HEK293 (cell line): ENCODE measurements around the gene SERGEF.
"Not testable (repeated sequence)": the region's sequence is repeated elsewhere in the genome, so short reads cannot be mapped to it uniquely, and the experiment has no call there.

Source experiments
- CTCF ChIP-seq: fragments of 450-650 bp; formaldehyde crosslinking; IDR thresholded peaks from 2 replicates; pipeline ENCODE4 v1.5.1; 2016; ENCODE audit warnings: missing biosample characterization, missing genetic modification characterization
- PRDM2 ChIP-seq: fragments of 450-650 bp; formaldehyde crosslinking; IDR thresholded peaks from 2 replicates; pipeline ENCODE4 v1.5.1; 2016; ENCODE audit warnings: missing biosample characterization, missing genetic modification characterization, borderline replicate concordance
- ZNF302 ChIP-seq: fragments of 450-650 bp; formaldehyde crosslinking; IDR thresholded peaks from 2 replicates; pipeline ENCODE4 v1.5.1; 2016; ENCODE audit warnings: missing biosample characterization, missing genetic modification characterization, low read depth
- ZNF354C ChIP-seq: fragments of 450-650 bp; formaldehyde crosslinking; IDR thresholded peaks from 2 replicates; pipeline ENCODE4 v1.5.1; 2016; ENCODE audit warnings: missing biosample characterization, missing genetic modification characterization, low read depth, borderline replicate concordance
- ZNF394 ChIP-seq: fragments of 450-650 bp; formaldehyde crosslinking; IDR thresholded peaks from 2 replicates; pipeline ENCODE4 v1.5.1; 2016; ENCODE audit warnings: missing biosample characterization, missing genetic modification characterization, mild to moderate bottlenecking, moderate library complexity, borderline replicate concordance
- ZNF423 ChIP-seq: fragments of 450-650 bp; formaldehyde crosslinking; IDR thresholded peaks from 2 replicates; pipeline ENCODE4 v1.5.1; 2016; ENCODE audit warnings: missing biosample characterization, missing genetic modification characterization
- ZSCAN23 ChIP-seq: fragments of 450-650 bp; formaldehyde crosslinking; IDR thresholded peaks from 2 replicates; pipeline ENCODE4 v1.5.1; 2016; ENCODE audit warnings: missing biosample characterization, missing genetic modification characterization

- TF ChIP-seq PRDM2; CTCF (tag by site-specific recombination); ZNF302 (tag by site-specific recombination); ZSCAN23 (tag by site-specific recombination); ZNF354C (tag by site-specific recombination); ZNF423; ZNF394 (tag by site-specific recombination): not testable (repeated sequence)
Observed at GRCh38 chr11:17868398-17868797, 144.4 kb downstream of the SERGEF start.
